Caco-2 (cell line): ENCODE data around the gene ERF. TPM values are rescaled to one million over a fixed set of nuclear protein-coding genes. Genes with fewer than 3 reads are reported as not detected.
A peak's percentile ranks its signal among the peaks of the same experiment; 100 is the strongest.

Experiments
- Bru-seq: library from RNA; stranded (reverse); fragments of 400-500 nt; gene quantifications from one replicate; lab custom pipeline; 2021; lab: Mats Ljungman, UMichigan
- BruChase-seq, 2 experiments: library from RNA; stranded (reverse); fragments of 400-500 nt; gene quantifications; one replicate each; lab custom pipeline; 2021; lab: Mats Ljungman, UMichigan
- BruUV-seq: library from RNA; stranded (reverse); fragments of 400-500 nt; replicated peaks from 2 replicates; lab custom pipeline; 2021; lab: Mats Ljungman, UMichigan
- CTCF ChIA-PET: fragments of 300-600 bp; sonication (Branson Sonifier 250); formaldehyde crosslinking; loops from one replicate; lab custom pipeline; 2022; ENCODE audit warnings: antibody characterized with exemption; lab: Charles Lee
- POLR2A ChIA-PET: fragments of 300-600 bp; sonication (Branson Sonifier 250); formaldehyde crosslinking; loops from one replicate; lab custom pipeline; 2022; ENCODE audit warnings: antibody characterized with exemption; lab: Charles Lee
- DNase-seq, 2 experiments: peaks; one replicate each; pipeline versions ENCODE4 v3.0.0 to v3.0.0-alpha.2; 2020 to 2022
- H3K27me3 ChIP-seq: replicated peaks from 2 replicates; pipeline ENCODE4 v1.6.0; 2011; ENCODE audit warnings: low read length; ENCODE audit not compliant: control insufficient read depth, insufficient read depth
- H3K36me3 ChIP-seq: 2 replicates; pipeline ENCODE4 v1.5.1; 2011; ENCODE audit warnings: low read length; ENCODE audit not compliant: control insufficient read depth, insufficient read depth
- H3K4me1 ChIP-seq: fragments of 250-450 bp; sonication (Bioruptor Pico); 2 replicates; pipeline ENCODE4 v1.5.1; 2020; ENCODE audit warnings: mild to moderate bottlenecking
- H3K4me3 ChIP-seq: 2 replicates; pipeline ENCODE4 v1.5.1; 2011; ENCODE audit warnings: low read depth, mild to moderate bottlenecking, control low read depth, low read length
- H3K9me3 ChIP-seq: fragments of 250-450 bp; sonication (Bioruptor Pico); 2 replicates; pipeline ENCODE4 v1.5.1; 2020; ENCODE audit warnings: mild to moderate bottlenecking, moderate library complexity
- H3K27ac Mint-ChIP-seq: one replicate; pipeline ENCODE4 v1.8.0; 2022; ENCODE audit warnings: mixed read lengths; ENCODE audit not compliant: unreplicated experiment
- H3K27me3 Mint-ChIP-seq: one replicate; pipeline ENCODE4 v1.8.0; 2022; ENCODE audit warnings: mixed read lengths; ENCODE audit not compliant: insufficient read depth, unreplicated experiment
- H3K36me3 Mint-ChIP-seq: one replicate; pipeline ENCODE4 v1.8.0; 2022; ENCODE audit warnings: mild to moderate bottlenecking, mixed read lengths; ENCODE audit not compliant: insufficient read depth, unreplicated experiment
- H3K4me1 Mint-ChIP-seq: one replicate; pipeline ENCODE4 v1.8.0; 2022; ENCODE audit warnings: low read depth, mixed read lengths; ENCODE audit not compliant: unreplicated experiment
- H3K4me3 Mint-ChIP-seq: one replicate; pipeline ENCODE4 v1.8.0; 2022; ENCODE audit warnings: mild to moderate bottlenecking, moderate library complexity, mixed read lengths; ENCODE audit not compliant: unreplicated experiment
- H3K9me3 Mint-ChIP-seq: one replicate; pipeline ENCODE4 v1.8.0; 2022; ENCODE audit warnings: mixed read lengths; ENCODE audit not compliant: unreplicated experiment
- CTCF ChIP-seq, 2 experiments: fragments of 200-600 bp in 1 of 2; IDR thresholded peaks; 1 replicate in 1 of 2; 2 replicates in 1 of 2; pipeline versions ENCODE4 v1.5.1 to v1.8.0; 2011 to 2022; ENCODE audit warnings: antibody characterized with exemption in 1 of 2, control low read depth in 1 of 2, inconsistent platforms in 1 of 2, low read depth in 1 of 2, low read length in 1 of 2, mild to moderate bottlenecking in 1 of 2, moderate library complexity in 1 of 2; ENCODE audit not compliant: insufficient read depth in 1 of 2, severe bottlenecking in 1 of 2, unreplicated experiment in 1 of 2
- intact Hi-C: fragments of 100-400 bp; cut with micrococcal nuclease; formaldehyde crosslinking; loops from one replicate; pipeline ENCODE4 v1.10.0; 2022; ENCODE audit not compliant: unreplicated experiment
- long read RNA-seq: library from polyadenylated mRNA; stranded (forward); transcript quantifications from one replicate; pipeline ENCODE4 v2.0.0, GENCODE V29; 2022
- total RNA-seq: library from RNA; stranded (reverse); gene quantifications from 2 replicates; pipeline ENCODE4 v1.2.3, GENCODE V29; 2022

Gene ERF
- total RNA-seq (134 and 149 TPM in 2 replicates), Bru-seq, nascent RNA (percentile 84 among the genes with signal in this experiment), BruChase-seq, experiment 1, labeled RNA remaining after a 2-hour chase (percentile 98 among the genes with signal in this experiment), BruChase-seq, experiment 2, labeled RNA remaining after a 6-hour chase (percentile 95 among the genes with signal in this experiment)
- long read RNA-seq, partial matches to known transcripts = 0 of 2 reads
- long read RNA-seq, other reads (novel, unspliced or antisense) = 0 of 2 reads

- ChIA-PET CTCF (interaction anchor here (1.3 kb wide), 1 partner anchor 42 kb away, joined by 3 read pairs; no protein-coding TSS in a partner anchor), POLR2A (interaction anchor here (0.7 to 1.8 kb wide), 3 partner anchors 12 to 25 kb away, joined by 4 to 8 read pairs (median 6); no protein-coding TSS in a partner anchor)
- H3K27me3 Mint-ChIP-seq = no peaks in the 10 kb centered on the region
- H3K4me1 ChIP-seq = peaks cover 22% of the 10 kb centered on the region
- H3K9me3 ChIP-seq = no peaks in the 10 kb centered on the region
- H3K36me3 Mint-ChIP-seq = peaks cover 43% of the 10 kb centered on the region
- peak within 1 kb of the TSS; percentile 89 for H3K27ac Mint-ChIP-seq
- no peaks in the 10 kb centered on the region for H3K27me3 ChIP-seq
- peak within 1 kb of the TSS; percentile 87 for H3K4me3 Mint-ChIP-seq
- intact Hi-C loops = loop anchor here (1.0 kb wide), 1 partner anchor 35 kb away; the partner anchor contains the start of gene ZNF526
- H3K4me3 ChIP-seq = peak within 1 kb of the TSS; percentile 74
- no peaks in the 10 kb centered on the region; the same call in none of the 2 replicates for H3K36me3 ChIP-seq
- DNase-seq = peak; percentile 93 to 97
- no peak for TF ChIP-seq CTCF (IDR thresholded peaks at IDR 0.05; ENCODE audit: insufficient read depth in 1 of 2, low read depth in 1 of 2, low read length in 1 of 2, severe bottlenecking in 1 of 2, unreplicated experiment in 1 of 2)
- H3K9me3 Mint-ChIP-seq = no peaks in the 10 kb centered on the region
- peaks cover 21% of the 10 kb centered on the region for H3K4me1 Mint-ChIP-seq
- BruUV-seq = no TSS peak
These were observed at the start of gene ERF for GRCh38 chr19:42254850-42255765. ERF (minus strand) TSS chr19:42255128; CDS start chr19:42254999, 129 bp downstream.

GRCh38 chr19:42303876-42304275 is 48.9 kb upstream of the ERF start:
- POLR2A ChIA-PET = no interaction called here
- no peaks in the 10 kb centered on the region for H3K27me3 ChIP-seq
- no peak for DNase-seq
- no peaks in the 10 kb centered on the region for H3K27me3 Mint-ChIP-seq
- H3K4me3 ChIP-seq = no peak overlapping the region
- H3K36me3 Mint-ChIP-seq = peaks cover 25% of the 10 kb centered on the region
- no peaks in the 10 kb centered on the region for H3K9me3 ChIP-seq
- TF ChIP-seq CTCF (IDR thresholded peaks at IDR 0.05; ENCODE audit: insufficient read depth in 1 of 2, low read depth in 1 of 2, low read length in 1 of 2, severe bottlenecking in 1 of 2, unreplicated experiment in 1 of 2) = no peak
- H3K36me3 ChIP-seq = peaks cover 5% of the 10 kb centered on the region
- no peak overlapping the region for H3K4me3 Mint-ChIP-seq
- peak overlapping the region; percentile 94 for H3K27ac Mint-ChIP-seq
- no TSS peak for BruUV-seq
- peaks cover 17% of the 10 kb centered on the region for H3K9me3 Mint-ChIP-seq
- CTCF ChIA-PET = interaction anchor here (0.5 kb wide), 2 partner anchors 46 to 1480 kb away, joined by 3 read pairs; no protein-coding TSS in a partner anchor
- H3K4me1 Mint-ChIP-seq = peaks cover 14% of the 10 kb centered on the region
- intact Hi-C loops = no loop called here
- peaks cover 10% of the 10 kb centered on the region for H3K4me1 ChIP-seq

GRCh38 chr19:42303101-42303464 is 48.2 kb upstream of the ERF start:
- peak overlapping the region; percentile 94 for H3K27ac Mint-ChIP-seq
- no peaks in the 10 kb centered on the region for H3K27me3 ChIP-seq
- TF ChIP-seq CTCF (IDR thresholded peaks at IDR 0.05; ENCODE audit: insufficient read depth in 1 of 2, low read depth in 1 of 2, low read length in 1 of 2, severe bottlenecking in 1 of 2, unreplicated experiment in 1 of 2) = no peak
- no peak for DNase-seq
- POLR2A ChIA-PET = interaction anchor here (0.5 to 0.6 kb wide), 2 partner anchors 47 to 1161 kb away, joined by 3 to 4 read pairs; no protein-coding TSS in a partner anchor
- no peaks in the 10 kb centered on the region for H3K27me3 Mint-ChIP-seq
- CTCF ChIA-PET = interaction anchor here (0.5 to 1.0 kb wide), 3 partner anchors 11 to 1481 kb away, joined by 3 read pairs; no protein-coding TSS in a partner anchor
- H3K9me3 Mint-ChIP-seq = peaks cover 13% of the 10 kb centered on the region
- peak overlapping the region; percentile 24; the same call in 1 of the 2 replicates for H3K4me3 ChIP-seq
- peaks cover 10% of the 10 kb centered on the region for H3K4me1 ChIP-seq
- H3K36me3 Mint-ChIP-seq = peaks cover 30% of the 10 kb centered on the region
- peak overlapping the region; percentile 98 for H3K4me3 Mint-ChIP-seq
- peaks cover 14% of the 10 kb centered on the region for H3K4me1 Mint-ChIP-seq
- H3K36me3 ChIP-seq = peaks cover 5% of the 10 kb centered on the region
- intact Hi-C loops = no loop called here
- H3K9me3 ChIP-seq = no peaks in the 10 kb centered on the region
- BruUV-seq = no TSS peak
